Hematopoietic multipotent progenitor cell treated with erythropoietin and hydrocortisone succinate and interleukin-3 and kit ligand, for 4 days (in vitro differentiated cells): ENCODE measurements around the gene KRIT1.
"Not testable (repeated sequence)": the region's sequence is repeated elsewhere in the genome, so short reads cannot be mapped to it uniquely, and the experiment has no call there.

Experiments
- DNase-seq: peaks from one replicate; pipeline ENCODE4 v3.0.0-alpha.2; 2015

Gene KRIT1

DNA sequence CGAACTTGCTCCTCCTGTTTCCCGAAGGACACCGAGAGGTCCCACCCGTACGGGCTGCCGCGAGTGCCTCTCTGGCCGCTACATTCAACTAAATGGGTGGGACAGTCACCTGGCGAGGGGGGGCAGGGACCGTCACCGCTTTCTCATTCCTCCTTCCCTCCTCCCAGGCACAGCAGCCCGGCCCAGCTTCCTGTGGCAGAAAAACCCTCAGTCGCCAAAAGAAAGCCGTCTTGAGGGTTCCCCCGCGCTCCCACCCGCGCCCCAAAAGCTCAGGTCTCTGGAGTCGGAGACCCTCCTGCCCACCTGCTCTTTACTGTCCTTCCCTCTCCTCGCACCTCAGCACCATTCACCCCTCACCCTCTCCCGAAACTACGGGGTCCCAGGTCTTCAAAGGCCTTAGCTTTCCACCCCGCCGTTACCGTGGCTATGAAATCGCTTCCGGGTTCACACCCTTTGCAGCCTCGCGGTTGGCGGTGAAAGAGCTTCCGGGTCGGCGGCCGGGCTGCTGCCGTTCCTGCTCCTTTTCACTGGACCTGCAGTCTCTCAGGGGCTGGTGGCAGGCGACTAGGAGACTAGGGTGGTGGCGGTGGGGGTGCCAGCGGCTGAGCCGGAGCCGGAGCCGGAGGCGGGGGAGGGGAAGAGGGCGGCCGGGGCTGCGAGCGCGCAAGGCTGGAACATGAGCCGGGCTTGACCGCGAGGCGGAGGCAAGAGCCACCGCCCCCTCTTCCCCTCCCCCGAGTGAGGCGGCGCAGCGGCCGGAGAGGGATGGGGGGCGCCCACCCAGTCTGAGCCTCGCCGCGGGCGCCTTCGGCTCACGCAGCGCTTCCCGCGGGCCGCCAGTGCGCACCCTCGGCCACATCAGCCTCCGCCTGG, at the start of gene KRIT1, which contains the start of gene ANKIB1:
Gene KRIT1 (minus strand): TSS at position 428 of the 873 bp plus-strand sequence. CDS start 3,779 bp downstream, outside the sequence.
Gene ANKIB1 (plus strand): TSS at position 488 of the 873 bp plus-strand sequence. CDS start 49,005 bp downstream, outside the sequence.
- DNase-seq = peak; percentile 95

- DNase-seq = no peak
Measured at GRCh38 chr7:92295391-92295790, 49.7 kb upstream of the KRIT1 start.

GRCh38 chr7:92293896-92294590, 48.3 kb upstream of the KRIT1 start:
- no peak for DNase-seq

DNA sequence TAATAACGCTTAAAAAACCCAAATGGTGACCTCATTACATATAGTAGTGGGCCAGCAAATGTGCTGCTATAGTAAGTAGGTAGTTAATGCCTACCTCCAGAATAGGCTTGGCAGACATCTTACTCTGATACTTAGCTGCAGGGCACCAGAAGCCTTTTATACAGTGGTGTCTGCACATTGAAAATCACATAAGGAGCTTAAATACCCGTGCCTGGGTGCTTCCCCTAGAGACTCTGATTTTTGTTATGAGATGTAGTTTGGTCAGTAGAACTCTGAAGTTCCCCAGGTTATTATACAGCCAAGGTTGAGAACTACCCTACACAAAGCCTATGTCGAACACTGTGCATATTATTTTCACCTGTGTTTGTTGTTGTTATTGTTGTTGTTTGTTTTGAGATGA, 47.3 kb upstream of the KRIT1 start:
- DNase-seq = no peak

DNA sequence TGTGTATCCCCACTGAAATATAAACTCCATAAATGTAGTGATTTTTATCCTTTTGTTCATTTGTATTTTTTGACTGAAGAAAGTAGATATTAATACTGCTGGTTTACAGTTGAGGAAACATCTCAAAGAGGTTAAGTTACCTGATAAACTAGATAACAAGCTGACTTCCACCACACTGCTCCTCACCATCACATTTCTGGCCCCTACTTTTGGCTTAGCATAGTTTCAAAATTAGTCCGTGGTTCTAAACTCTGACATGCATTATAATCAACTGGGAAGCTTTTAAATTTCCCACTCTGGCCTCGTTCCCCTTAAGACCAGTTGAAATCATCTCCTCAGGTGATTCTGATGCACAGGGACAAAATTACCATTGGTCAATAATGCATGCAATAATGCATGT, 43.6 kb upstream of the KRIT1 start:
- DNase-seq = no peak

DNA sequence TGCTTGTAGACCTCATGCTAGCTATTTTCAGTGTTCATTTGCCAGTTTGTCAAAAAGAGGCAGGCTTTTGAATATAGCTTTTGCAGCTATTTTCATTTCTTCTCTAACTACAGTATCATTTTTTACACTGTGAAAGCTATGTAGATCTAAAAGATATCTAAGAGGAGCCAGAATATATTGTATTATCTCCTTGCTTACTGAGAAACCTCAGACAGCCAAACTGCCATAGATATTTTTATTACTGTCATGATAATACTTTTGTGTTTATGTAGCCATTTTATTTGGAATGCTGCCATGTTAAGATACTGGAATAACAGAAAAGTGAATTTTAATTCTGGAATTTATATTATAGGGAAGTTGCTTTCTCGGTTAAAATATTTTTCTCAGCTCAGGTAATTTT, 37.2 kb upstream of the KRIT1 start:
- peak; percentile 32 for DNase-seq

DNA sequence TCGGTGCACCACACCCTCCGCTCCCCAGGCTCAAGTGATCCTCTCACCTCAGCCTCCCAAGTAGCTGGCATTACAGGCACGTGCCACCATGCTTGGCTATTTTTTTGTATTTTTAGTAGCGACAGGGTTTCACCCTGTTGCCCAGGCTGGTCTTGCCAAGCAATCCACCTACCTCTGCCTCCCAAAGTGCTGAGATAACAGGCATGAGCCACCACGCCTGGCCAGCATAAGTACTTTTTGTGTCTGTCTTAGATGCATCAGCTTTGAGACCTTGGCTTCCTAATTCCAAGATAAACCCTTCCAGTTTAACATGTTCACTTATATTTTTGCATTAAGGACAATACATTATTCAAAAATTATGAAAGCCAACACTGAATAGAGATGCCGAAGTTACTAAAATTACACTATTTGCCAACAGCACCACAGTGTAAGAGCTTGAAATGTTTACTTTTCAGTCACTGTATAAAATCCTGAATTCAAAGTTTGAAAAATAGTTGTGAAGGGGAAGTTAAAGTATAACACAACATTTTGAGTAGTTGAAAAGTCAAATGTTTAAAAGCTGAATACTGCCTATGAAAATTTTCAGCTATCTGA, 36.6 kb upstream of the KRIT1 start:
- peak; percentile 33 for DNase-seq

DNA sequence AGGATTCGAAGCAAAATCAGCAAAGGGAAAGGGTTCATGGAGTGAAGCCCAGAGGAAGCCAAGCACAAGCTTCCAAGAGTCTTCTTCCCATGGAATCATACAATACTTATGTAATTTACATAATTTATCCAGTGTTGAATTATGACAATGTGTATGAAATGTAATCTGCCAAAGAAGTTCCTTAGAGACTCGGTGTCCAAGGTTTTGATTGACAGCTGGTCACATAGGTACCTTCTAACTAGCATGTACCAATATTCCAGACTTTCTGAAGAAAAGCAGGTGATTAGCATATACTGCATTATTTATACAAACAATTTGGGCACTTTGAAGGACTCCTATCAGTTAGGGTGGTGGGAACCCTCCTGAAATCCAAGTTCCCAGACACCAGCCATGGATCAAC, 35.3 kb upstream of the KRIT1 start:
- no peak for DNase-seq

DNA sequence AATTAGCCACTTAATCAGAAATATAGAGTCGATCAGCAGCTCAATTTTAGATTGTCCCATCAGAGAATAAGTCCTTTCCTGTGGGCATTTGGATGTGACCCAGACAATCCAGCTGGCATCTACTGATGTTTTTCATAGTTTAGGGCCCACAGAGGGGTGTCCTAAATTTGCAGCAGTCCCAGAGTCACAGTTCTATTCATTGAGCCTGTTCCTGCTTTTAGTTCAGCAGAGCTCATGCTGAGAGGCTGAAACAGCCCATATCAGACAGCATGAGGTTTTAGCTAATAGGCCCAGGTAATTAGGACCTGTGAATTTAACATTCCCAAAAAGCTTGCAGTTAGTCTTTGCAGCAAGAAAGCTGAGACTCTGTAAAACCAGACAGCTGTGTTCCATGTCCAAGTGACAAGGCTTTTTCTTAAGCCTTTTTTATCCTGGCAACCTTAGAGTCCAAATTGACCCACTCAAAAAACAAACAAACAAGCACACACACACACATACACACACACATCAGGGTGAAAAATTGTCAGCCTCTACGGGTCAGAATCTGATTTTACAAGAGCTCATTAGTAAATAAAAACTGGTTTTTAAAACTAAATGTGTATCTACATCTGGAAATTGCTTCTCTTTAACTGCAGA, 33.8 kb upstream of the KRIT1 start:
- DNase-seq = no peak

DNA sequence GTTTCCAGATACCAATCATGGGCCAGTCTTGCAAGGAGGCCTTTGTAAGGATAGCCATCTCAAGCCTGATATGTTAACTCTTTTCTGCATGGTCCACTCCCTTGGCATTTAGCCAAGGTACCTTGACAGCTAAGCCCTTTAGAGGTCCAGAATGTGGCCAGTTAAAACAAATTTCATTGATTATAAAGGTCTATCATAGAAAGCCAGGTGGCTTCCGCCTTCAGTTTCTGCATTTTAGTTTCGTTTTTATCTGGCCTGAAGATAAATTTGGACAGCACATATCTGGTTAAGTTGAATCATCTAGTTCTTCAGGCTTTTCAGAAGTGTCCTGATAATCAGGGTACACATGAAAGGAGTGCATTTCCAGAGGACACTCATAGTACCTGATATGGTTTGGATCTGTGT, 30.7 kb upstream of the KRIT1 start:
- DNase-seq = peak; percentile 27

- no peak for DNase-seq
Measured at GRCh38 chr7:92275327-92275726, 29.6 kb upstream of the KRIT1 start.

DNA sequence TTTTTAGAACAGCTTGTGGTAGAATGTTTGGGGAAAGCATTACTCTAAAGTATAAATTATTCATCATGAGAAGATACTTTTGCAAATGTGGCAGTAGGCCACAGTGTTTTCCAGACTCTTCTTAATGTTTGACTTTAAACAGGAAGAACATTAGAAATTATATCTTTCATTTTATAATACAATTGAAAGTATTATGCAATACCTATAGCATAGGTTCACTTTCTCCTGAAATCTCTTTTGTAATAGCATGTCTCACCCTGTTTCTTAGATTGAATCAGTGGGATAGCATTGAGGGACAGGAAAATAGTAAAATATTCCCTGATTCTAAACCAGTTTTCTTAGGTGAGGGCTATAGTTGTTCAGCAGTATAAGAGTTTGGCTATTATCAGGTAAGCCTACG, 23.2 kb upstream of the KRIT1 start:
- no peak for DNase-seq

- no peak for DNase-seq
Measured at GRCh38 chr7:92266415-92267241, 20.9 kb upstream of the KRIT1 start.

DNA sequence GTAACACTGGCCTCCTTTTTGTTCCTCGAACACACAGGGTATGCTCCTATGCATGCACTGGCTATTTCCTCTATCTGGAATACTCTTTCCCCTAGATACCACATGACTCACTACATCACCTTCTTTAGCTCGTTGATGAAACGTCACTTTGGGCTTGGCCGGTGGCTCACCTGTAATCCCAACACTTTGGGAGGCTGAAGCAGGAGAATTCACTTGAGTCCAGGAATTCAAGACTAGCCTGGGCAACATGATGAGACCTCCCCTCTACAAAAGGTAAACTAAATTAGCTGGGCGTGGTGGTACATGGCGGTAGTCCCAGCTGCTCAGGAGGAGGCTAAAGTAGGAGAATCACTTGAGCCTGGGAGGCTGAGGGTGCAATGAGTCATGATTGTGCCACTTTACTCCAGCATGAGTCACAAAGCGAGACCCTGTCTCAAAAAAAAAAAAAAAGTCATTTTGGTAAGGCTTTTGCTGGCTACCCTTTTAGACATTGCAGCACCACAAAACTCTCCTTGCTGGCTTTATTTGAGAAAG, 14.6 kb upstream of the KRIT1 start:
- DNase-seq = no peak

DNA sequence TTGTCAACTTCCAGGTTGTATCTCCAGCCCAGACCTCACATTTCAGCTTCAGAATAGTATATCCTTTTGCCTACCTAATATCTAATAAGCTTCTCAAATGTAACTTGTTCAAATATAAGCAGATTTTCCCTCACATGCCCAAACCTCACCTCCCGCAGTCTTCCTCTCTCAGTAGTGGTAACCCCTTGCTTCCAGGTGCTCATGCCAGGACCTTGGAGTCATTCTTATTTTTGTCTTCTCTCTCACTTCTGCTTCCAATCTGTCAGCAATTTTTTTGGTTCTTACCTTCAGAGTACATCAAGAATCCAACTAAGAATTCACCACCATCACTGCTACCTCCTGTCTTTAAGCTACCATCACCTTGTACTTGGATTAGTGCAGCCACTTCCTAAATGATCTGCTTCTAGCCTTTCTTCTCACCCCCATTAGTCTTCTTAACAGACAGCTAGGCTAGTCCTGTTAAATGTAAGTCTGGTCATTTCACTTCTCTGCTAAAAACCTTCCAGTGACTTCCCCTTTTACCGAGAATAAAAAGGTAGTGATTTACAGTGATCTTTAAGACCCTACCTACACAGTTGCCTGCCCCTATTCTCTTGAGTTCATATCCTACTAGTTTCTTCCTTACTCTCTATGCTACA, 14.0 kb upstream of the KRIT1 start:
- no peak for DNase-seq

DNA sequence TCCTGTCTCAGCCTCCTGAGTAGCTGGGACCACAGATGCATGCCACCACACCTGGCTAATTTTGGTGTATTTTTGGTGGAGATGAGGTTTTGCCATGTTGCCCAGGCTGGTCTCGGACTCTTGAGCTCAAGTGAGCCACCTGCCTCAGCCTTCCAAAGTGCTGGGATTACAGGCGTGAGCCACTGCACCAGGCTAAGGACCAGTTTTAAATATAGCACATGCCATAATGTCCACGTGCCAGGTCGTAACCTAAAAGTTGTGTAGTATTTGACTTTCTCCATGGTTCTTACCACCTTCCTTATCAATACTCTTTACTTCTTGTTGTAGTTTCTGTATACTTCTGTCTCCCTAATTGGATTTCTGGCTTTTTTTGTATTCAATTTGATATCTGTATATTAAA, 13.3 kb upstream of the KRIT1 start:
- DNase-seq = no peak

DNA sequence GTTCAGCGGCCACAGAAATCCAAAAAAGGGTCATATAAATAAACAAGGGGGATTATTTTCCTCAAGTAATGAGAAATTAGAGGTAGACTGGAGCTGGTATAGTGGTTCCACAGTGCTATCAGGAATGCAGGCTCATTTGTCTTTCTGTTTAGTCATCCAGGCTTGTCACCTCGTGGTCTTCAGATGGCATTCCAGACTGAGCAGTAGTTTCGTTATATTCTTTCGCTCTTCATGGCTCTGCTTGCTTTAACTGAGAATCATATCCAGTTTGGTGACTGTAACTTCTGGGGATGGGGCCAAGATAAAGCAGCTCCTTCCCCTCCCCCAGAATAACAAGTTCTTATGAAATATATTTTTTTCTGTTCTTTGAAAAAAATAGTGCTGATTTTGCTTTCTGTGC, 9.6 kb upstream of the KRIT1 start:
- DNase-seq = no peak

- not testable (repeated sequence) for DNase-seq
Measured at GRCh38 chr7:92254800-92255199, 9.1 kb upstream of the KRIT1 start.

GRCh38 chr7:92253251-92253650, 7.5 kb upstream of the KRIT1 start:
- DNase-seq = no peak

DNA sequence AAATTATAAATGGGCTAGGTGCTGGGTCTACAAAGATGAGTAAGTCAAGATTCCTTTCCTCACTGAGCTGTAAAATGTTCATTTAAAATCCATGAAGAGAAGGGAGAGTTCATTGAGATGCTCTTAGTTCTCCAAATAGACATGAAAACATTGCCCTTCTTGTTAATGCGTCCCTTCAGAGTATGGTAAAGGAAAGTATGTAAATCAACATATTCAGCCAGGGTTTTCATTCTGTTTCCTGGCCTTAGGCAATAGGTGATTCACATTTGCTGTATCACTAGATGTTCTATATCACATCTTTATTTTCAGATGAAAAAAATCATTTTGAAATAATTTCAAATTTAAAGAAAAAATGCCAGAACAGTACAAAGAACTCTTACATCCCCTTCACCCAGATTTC, 5.5 kb upstream of the KRIT1 start:
- no peak for DNase-seq

DNA sequence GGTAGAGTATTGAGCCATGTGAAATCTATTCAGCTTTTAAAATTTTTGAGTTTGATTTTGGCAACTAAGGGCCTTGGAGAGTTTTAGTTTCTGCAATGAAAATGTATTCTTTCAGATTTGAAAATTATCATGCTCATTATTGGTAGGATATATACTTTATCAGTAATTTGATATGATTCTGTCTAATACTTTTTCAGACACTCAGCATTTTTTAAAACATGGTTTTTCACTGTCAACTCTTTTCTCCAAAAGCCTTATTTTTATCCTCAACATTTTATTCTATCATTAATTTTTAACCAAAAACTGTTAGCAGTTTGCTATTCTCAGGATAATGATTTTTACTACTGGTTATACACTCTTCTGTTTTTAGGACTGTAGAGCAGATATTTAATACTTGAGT, 4.9 kb upstream of the KRIT1 start:
- no peak for DNase-seq
